ENCODE measurements around the gene PPP2R5C. TPM values are rescaled to one million over a fixed set of nuclear protein-coding genes. Genes with fewer than 3 reads are reported as not detected.

The PPP2R5C gene
- total RNA-seq, 6 donors from 2014 or later = 105 to 208 (median 133) TPM

- ATAC-seq (ENCODE audit: low FRiP score in 2 of 2) = no peak
These were observed 101.2 kb downstream of the PPP2R5C start for GRCh38 chr14:101862711-101863110.

DNA sequence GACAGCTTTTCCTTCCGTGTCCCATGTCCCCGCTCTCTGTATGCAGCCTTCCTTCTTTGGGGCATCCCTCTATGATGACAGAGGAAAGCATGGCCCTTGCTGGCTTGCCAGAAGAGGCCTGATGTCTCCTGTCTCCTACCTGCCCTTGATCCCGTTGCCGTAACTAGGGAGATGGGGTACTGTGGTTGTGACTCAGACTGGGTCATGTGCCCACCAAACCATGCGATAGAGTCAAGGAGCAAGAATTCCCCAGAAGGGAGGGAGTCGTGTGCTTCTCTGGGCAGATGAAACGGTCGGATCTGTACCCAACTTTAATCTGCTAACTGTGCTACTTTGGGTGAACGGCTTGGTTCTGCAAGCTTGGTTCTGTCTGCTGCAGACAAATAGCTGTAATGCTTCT lies 103.8 kb downstream of the PPP2R5C start:
- Histone ChIP-seq H3K36me3 (peaks cover 0 to 6% (median 1%) of the 10 kb centered on the region in 4 donors), H3K27ac (no peak overlapping the region), H3K27me3 (no peaks in the 10 kb centered on the region), H3K4me1 (no peaks in the 10 kb centered on the region), H3K4me3 (no peak overlapping the region), H3K9me3 (no peaks in the 10 kb centered on the region)
- ATAC-seq (ENCODE audit: low FRiP score in 2 of 2) (no peak), DNase-seq (no peak)
- 94 to 98% methylated on average over 9 of the region's 9 CpGs for WGBS, 2 donors
- TF ChIP-seq POLR2A (IDR thresholded peaks at IDR 0.05) (no peak), EP300 (IDR thresholded peaks at IDR 0.05) (no peak), POLR2AphosphoS5 (IDR thresholded peaks at IDR 0.05) (no peak)
- TF ChIP-seq, protein P1, sequence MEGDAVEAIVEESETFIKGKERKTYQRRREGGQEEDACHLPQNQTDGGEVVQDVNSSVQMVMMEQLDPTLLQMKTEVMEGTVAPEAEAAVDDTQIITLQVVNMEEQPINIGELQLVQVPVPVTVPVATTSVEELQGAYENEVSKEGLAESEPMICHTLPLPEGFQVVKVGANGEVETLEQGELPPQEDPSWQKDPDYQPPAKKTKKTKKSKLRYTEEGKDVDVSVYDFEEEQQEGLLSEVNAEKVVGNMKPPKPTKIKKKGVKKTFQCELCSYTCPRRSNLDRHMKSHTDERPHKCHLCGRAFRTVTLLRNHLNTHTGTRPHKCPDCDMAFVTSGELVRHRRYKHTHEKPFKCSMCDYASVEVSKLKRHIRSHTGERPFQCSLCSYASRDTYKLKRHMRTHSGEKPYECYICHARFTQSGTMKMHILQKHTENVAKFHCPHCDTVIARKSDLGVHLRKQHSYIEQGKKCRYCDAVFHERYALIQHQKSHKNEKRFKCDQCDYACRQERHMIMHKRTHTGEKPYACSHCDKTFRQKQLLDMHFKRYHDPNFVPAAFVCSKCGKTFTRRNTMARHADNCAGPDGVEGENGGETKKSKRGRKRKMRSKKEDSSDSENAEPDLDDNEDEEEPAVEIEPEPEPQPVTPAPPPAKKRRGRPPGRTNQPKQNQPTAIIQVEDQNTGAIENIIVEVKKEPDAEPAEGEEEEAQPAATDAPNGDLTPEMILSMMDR (IDR thresholded peaks at IDR 0.05) = no peak

More at GRCh38 chr14:101862711-101863110, 101.2 kb downstream of the PPP2R5C start:
- Histone ChIP-seq H3K4me1 (peaks cover 0 to 16% (median 8%) of the 10 kb centered on the region in 4 donors), H3K9me3 (no peaks in the 10 kb centered on the region), H3K27ac (peak overlapping the region in 1 of 4 donors; percentile 1), H3K27me3 (no peaks in the 10 kb centered on the region), H3K4me3 (no peak overlapping the region), H3K36me3 (peaks cover 0 to 22% (median 1%) of the 10 kb centered on the region in 4 donors)
- no peak for DNase-seq
- TF ChIP-seq, protein P1 (IDR thresholded peaks at IDR 0.05) = no peak
- TF ChIP-seq EP300 (IDR thresholded peaks at IDR 0.05) (no peak), POLR2A (IDR thresholded peaks at IDR 0.05) (no peak), POLR2AphosphoS5 (IDR thresholded peaks at IDR 0.05) (no peak)
- WGBS, 2 donors = 98% methylated on average over 4 of the region's 4 CpGs

GRCh38 chr14:101867854-101868253 lies 106.3 kb downstream of the PPP2R5C start:
- peaks cover 0 to 2% (median 0%) of the 10 kb centered on the region in 4 donors for H3K36me3 ChIP-seq
- no peak overlapping the region for H3K27ac ChIP-seq
- TF ChIP-seq, protein P1 (IDR thresholded peaks at IDR 0.05) = no peak
- TF ChIP-seq POLR2A (IDR thresholded peaks at IDR 0.05) = no peak
- TF ChIP-seq EP300 (IDR thresholded peaks at IDR 0.05) = no peak
- no peak for TF ChIP-seq POLR2AphosphoS5 (IDR thresholded peaks at IDR 0.05)
- peaks cover 0 to 3% (median 0%) of the 10 kb centered on the region in 4 donors for H3K4me1 ChIP-seq
- 90 to 91% methylated on average over 4 of the region's 4 CpGs for WGBS, 2 donors
- no peak for ATAC-seq (ENCODE audit: low FRiP score in 2 of 2)
- H3K4me3 ChIP-seq = no peak overlapping the region
- H3K9me3 ChIP-seq = no peaks in the 10 kb centered on the region
- no peaks in the 10 kb centered on the region for H3K27me3 ChIP-seq
- no peak for DNase-seq

DNA sequence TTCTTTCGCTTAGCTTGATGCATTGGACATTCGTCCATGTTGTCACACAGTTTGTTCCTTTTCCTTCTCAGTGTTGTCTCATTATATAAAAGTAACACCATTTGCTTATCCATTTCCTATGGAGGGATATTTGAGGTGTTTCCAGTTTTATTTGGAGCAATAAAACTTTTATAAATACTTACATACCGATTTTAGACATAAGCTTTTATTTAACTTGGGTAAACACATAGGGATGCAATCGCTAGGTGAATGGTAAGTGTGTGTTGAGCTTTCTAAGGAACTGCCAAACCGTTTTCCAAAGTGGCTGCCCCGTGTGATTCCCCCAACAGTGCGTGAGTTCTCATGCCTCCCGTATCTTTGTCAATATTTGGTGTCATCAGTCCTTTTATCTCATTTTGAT lies 107.7 kb downstream of the PPP2R5C start:
- Histone ChIP-seq H3K4me1 (peaks cover 4 to 6% (median 5%) of the 10 kb centered on the region in 4 donors), H3K36me3 (peaks cover 0 to 2% (median 0%) of the 10 kb centered on the region in 4 donors), H3K27me3 (no peaks in the 10 kb centered on the region), H3K27ac (no peak overlapping the region), H3K4me3 (no peak overlapping the region), H3K9me3 (no peaks in the 10 kb centered on the region)
- DNase-seq (no peak), ATAC-seq (ENCODE audit: low FRiP score in 2 of 2) (no peak)
- 90 to 94% methylated on average over 8 of the region's 8 CpGs for WGBS, 2 donors
- TF ChIP-seq, protein P1 (IDR thresholded peaks at IDR 0.05) = no peak
- TF ChIP-seq POLR2AphosphoS5 (IDR thresholded peaks at IDR 0.05) (no peak), POLR2A (IDR thresholded peaks at IDR 0.05) (no peak), EP300 (IDR thresholded peaks at IDR 0.05) (no peak)

DNA sequence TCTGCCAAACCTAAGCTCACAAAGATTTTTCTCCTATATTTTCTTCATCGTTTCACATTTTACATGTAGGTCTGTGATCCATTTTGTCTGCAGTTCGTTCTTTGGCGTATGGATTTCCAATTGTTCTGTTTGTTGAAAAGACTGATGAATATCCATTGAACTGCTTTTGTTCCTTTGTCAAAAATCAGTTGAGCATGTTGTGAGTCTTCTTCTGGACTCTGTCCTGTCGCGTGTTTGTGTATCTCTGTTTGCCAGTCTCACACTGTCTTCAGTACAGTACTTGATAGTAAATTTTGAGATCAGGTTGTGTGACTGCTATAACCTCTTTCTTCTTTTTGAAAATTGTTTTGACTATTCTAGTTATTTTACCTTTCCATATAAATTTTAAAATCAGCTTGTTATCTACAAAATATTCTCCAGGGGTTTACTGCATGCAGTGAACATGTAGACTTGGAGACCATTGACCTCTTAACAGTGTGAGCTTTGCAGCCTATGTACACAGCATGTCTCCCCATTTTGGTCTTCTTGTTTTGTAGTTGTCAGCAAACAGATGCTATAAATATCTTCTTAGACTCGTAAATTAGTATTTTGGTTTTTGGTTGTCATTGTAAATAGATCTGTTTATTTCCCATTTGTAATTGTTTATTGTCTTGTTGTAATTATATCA lies 108.9 kb downstream of the PPP2R5C start:
- ATAC-seq (ENCODE audit: low FRiP score in 2 of 2) (no peak), DNase-seq (no peak)
- no peak overlapping the region for H3K4me3 ChIP-seq
- TF ChIP-seq EP300 (IDR thresholded peaks at IDR 0.05) (no peak), POLR2A (IDR thresholded peaks at IDR 0.05) (no peak), POLR2AphosphoS5 (IDR thresholded peaks at IDR 0.05) (no peak)
- TF ChIP-seq, protein P1 (IDR thresholded peaks at IDR 0.05) = no peak
- H3K27me3 ChIP-seq = no peaks in the 10 kb centered on the region
- 88 to 90% methylated on average over 6 of the region's 6 CpGs for WGBS, 2 donors
- H3K9me3 ChIP-seq = no peaks in the 10 kb centered on the region
- H3K4me1 ChIP-seq = peaks cover 7 to 10% (median 8%) of the 10 kb centered on the region in 4 donors
- no peaks in the 10 kb centered on the region for H3K36me3 ChIP-seq
- no peak overlapping the region for H3K27ac ChIP-seq

Data from upper lobe of left lung (tissue), 6 donors.